ENCODE measurements around the gene VPS9D1.
"Not testable (repeated sequence)": the region's sequence is repeated elsewhere in the genome, so short reads cannot be mapped to it uniquely, and the experiment has no call there.

Gene VPS9D1

DNA sequence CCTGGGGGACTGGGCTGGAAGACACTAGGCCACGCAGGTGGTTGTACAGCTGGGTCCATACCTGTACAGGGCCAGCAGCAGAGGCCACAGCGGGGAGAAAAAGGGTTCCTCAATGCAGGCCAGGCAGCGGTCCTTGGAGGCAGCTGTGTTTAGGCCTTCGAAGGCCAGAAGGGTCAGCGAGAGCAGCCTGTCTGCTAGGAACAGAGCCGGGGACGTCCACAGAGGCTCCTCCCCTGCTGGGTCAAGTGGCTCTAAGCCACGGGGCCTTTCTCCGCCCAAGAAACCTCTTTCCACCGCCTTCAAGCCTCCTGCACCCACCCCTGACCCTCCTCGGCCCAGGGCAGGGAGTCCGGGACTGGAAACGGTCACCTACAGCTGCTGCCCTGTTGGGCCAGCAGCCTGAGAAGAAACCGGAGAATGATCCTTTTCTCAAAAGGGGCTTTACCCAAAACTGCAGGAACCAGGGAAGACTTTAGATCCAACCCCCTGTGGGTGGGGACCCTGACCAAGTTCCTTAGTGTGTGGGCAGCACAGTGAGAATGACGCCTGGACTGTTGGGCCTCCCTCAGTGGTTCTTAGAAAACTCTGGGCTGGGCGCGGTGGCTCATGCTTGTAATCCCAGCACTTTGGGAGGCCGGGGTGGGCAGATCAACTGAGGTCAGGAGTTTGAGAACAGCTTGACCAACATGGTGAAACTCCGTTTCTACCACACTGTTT lies 10.8 kb downstream of the VPS9D1 start:
- DNase-seq (ENCODE audit: low spot score): no peak

DNA sequence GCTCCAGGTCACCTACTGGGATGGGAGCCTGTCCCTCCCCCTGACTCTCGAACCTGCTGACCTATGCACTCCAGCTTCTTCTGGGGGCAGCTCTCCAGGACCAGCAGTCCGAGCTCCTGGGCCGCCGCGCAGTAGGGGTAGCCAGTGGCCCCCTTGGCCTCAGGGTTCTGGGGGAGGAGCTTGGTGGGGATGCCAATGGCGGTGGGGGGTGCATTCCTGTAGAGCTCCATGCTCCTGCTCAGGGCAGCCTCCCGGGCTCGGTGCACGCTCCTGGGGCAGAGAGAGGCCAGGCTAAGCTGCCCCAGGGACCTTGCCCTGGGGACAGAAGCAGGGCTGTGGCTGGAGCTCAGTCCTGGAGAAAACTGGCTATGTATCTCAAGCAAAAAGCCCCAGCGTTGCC lies 11.5 kb downstream of the VPS9D1 start:
- no peak for DNase-seq (ENCODE audit: low spot score)

DNA sequence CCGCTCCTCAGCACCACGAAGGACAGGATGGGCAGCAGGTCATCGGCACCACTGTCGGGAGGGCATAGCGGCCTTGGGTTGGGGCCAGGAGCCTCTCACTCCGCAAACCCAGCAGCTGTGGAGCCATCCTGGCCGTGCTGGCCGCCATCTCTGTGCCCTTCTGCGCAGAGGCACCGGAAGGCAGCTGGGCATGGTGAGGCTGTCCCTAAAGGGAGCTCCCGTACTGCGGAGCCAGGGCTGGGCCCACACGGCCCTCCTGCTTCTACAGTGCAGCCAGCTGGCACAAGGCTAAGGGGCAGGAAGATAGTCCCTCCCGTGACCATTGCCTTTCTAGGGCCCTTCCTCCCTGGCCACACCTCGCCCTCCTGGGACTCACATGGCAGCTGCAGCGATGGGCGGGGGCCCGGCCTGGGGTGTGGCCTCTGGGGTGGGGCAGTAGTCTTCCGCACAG lies 12.2 kb downstream of the VPS9D1 start:
- DNase-seq (ENCODE audit: low spot score): no peak

DNA sequence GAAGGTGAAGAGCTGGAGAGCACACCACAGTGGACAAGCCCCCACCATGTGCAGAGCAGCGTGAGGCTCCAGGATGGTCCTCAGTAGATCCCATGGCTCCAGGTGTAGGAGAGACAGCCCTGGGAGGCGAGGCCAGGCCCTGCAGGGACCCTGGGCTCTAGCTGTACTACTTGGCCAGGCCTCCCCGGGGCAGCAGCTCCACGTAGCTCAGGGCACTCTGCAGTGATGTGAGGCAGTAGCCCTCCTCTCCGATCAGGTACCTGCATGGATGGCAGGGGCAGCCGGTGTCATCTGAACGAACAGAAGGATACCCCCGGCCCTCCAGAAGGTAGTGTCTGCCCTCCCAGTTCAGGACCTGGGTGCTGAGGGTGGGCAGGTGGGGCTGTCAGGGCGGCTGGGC lies 13.0 kb downstream of the VPS9D1 start:
- DNase-seq (ENCODE audit: low spot score): no peak

DNA sequence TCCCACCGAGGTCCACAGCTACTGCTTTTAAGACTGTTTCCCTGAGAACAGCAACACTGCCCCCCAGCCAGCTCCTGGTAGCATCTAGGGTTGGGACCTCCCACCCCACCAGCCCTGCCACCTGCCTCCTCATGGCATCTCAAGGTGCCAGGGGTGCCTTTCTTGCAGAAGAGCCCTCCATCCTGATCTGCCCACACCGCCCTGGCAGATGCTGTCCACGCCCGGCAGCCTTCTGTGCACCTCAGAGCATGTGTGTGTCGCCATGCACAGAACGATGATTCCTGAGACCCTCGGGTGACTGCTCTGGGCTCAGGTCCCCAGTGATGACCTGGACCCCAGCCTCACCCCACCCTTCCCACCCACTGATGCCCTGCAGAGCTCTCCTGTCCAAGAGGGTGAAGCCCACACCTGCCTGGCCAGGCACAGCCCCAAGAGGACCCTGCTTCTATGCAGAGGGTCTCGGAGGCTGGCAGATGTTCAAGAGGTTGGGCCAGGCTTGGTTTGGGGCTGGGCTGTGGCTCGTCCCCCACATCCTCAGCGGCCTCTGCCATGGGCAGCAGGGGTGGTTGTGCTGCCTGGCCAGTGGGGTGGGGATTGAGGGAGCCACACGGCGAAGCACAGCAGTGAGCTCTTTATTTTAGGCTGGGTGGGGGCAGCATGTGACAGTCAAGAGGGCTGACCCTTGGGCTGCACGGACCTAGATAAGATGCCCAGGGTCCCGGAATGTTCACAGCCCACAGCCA lies 14.0 kb downstream of the VPS9D1 start:
- DNase-seq (ENCODE audit: low spot score): no peak

DNA sequence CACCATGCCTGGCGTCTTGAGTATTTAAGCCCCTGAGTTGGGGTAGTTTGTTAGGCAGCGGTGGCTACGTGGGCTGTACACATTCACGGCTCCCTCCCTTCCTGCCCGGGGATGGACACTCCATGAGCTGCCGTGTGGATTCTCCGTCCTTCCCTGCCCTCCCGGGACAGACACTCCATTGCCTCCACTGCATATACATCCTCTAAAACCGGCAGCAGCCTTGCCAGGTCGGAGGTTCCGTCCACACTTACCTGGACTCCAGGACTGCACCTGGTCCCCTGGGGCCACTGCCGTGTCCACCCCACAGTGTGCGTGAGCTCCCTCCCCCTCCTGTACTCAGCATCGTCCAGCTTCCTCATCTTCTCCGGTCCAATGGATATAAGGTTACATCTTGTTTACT lies 15.7 kb downstream of the VPS9D1 start:
- DNase-seq (ENCODE audit: low spot score): no peak

DNA sequence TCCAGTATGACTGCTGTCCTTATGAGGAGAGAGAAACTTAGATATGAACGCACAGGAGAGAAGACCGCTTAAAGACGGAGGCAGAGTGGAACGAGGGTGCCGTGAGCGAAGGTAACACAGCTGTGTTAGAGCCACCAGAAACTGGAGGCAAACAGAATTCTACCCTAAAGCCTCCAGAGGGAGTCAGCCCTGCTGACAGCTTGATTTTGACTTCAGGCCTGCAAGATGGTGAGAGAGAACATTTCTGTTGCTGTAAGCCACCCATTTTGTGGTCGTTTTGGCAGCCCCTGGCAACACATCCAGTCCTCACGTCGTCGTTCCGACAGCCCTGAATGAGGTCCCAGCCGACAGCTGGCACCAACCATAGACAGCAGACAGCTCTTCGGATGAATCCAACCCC lies 16.4 kb downstream of the VPS9D1 start:
- DNase-seq (ENCODE audit: low spot score): no peak

DNA sequence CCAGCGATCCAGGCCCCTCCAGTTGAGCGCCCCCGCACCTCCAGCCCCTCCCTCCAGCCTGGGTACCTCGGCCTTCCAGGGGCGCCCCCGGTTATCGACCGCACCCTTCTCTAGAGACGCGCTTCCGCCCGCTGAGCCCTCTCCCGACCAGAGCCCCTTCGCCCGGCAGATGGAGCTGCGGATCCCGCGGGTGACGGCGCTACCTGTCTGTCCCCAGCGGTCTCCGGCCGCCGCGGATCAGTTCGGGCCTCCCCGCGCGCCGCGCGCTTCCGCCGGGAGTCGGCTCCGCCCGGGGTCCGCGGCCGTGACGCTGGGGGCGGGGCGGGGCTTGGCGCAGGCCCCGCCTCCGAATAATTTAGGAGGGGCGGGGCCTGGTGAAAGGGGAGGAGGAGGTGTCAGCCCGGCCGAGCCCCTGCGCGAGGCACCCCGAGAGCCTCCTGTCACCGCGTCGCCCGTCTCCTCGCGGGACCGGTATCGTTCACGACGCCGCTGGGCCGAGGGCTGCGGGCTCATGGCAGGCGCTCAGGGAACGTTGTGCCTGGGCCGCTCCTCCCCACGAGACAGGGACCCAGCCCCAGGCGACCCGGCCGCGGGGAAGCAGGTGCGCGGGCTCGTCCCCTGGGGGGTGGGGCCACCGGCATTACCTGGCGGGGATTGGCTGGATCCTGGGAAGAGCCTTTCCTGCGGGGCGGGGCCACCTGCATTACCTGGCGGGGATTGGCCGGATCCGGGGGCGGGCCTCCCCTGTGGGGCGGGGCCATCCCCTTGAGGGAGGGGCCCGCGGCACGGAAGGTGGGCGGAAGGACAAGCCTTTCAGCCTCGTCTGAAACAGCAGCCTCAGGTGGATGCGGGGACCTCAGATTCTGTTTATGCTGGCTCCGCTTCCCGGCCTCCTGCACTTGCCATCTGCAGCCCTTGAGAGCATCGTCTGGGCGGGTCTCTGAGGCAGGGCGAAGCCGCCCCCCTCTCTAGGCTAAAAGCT lies 19.0 kb downstream of the VPS9D1 start, which contains the start of gene SPATA2L:
SPATA2L (minus strand) TSS at position 281 of the 982 bp plus-strand sequence. CDS start 473 bp downstream, outside the sequence.
- DNase-seq (ENCODE audit: low spot score): peak; percentile 97

DNA sequence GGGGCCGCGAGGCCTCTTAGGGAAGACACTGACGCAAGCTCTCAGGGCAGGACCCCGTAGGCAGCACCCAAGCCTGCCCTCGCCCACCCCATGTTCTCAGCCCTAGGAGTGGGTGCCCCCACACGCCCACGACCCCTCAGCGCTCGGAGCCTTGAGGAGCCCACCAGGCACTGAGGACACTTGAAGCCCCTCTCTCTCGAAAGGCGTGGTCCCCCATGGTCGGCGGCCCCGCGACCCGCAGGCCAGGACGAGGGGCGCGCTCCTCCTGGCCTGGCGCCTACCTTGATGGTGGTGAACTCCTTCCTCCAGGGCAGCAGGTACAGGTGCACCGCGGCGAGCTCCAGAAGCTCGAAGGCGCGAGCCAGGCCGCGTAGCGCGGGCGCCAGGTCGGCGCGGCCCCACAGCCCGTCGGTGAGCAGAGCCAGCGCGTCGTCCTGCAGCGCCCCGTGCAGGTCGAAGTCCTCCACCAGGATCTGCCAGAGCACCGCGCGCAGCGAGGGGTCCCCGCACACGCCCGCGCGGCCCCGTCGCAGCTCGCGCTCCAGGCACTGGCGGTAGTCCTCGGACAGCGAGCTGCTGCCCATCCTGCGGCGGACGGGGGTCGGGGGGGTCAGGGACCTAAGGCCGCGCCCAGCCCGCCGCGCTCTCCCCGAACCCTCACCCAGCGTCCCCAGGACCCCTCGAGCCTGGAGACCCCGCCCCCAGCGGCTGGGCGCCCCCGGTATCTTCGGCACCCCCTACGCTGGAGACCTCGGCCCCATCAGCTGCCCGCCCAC lies 19.9 kb downstream of the VPS9D1 start:
- DNase-seq (ENCODE audit: low spot score): peak; percentile 47

DNA sequence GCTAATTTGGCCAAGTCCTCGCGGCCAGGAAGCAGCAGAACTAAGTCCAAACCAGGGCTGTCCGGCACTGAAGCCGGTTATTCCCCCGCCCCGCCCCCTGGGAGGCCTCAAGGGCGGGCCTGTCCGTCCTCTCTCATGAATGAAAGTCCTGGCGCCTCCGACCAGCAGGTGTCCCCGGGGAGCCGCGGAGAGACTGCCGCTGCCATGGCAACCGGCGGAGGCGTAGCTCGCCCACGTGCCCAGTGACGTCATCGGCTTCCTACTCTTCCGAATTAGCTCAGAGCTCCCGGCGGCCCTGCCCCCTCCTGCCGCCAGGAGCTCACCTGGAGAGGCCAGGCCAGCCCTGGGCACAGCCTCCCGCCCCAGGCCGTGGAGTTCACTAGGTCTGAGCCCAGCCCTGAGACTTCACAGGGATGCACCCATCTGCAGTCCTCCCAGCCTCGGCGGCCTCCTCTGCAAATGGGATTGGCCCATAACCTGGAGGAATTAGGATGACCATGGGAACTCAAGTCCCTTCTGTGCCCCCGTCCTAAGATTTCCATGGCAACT lies 20.5 kb downstream of the VPS9D1 start:
- peak; percentile 99 for DNase-seq (ENCODE audit: low spot score)

DNA sequence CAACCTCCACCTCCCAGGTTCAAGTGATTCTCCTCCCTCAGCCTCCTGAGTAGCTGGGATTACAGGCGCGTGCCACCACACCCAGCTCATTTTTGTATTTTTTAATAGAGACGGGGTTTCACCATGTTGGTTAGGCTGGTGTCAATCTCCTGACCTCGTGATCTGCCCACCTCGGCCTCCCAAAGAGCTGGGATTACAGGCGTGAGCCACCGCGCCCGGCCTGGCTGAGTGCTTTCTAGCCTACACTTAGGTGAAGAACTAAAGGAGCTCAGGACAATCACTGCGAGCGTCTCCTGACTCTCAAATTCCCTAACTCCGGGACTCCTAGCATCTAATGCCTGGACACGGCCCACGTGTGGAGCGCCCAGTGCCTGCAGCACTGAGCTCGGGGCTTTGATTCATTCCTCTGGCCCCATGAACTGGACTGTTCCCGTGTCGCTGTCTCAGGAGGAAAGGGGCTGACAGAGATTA lies 21.0 kb downstream of the VPS9D1 start:
- not testable (repeated sequence) for DNase-seq (ENCODE audit: low spot score)

DNA sequence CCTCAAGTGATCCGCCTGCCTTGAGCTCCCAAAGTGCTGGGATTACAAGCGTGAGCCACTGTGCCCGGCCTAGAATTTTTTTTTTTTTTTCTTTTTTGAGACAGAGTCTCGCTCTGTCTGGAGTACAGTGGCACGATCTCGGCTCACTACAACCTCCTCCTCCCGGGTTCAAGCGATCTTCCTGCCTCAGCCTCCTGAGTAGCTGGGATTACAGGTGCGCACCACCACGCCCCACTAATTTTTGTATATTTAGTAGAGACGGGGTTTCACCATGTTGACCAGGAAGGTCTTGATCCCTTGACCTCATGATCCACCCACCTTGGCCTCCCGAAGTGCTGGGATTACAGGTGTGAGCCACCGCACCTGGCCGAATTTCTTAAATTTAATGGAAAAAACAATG lies 22.0 kb downstream of the VPS9D1 start:
- not testable (repeated sequence) for DNase-seq (ENCODE audit: low spot score)

DNA sequence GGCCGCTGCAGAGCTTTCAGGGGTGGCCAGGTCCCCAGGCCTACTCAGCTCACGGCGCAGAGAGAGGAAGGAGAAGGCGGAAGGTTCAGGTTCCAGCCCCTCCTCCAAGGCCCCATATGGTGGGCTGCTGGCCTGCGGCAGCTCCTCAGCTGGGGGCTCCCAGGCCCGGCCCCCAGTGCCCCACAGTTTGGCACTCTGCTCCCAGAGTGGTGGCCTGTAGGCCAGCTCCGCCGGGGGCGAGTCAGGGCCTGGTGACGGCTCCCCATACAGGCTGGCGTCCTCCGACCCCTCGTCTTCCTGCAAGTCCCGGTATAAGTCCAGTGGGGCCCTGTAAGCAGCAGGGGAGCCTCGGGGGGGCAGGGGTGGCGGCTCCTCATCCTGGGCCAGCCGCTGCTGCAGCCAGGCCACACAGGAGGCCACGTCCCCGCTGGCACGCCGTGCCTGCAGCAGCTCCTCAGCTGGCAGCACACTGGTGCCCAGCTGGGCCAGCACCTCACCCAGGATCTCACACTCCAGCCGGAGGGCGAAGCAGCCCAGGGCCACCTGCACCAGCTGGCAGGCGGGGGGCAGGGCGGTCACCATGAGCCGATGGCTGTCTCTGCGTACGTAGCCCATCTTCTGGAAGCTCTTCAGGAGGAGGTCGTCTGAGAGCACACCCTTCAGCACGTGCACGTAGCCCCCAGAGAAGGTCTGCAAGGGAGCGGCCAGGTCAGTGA lies 22.9 kb downstream of the VPS9D1 start:
- peak; percentile 18 for DNase-seq (ENCODE audit: low spot score)

DNA sequence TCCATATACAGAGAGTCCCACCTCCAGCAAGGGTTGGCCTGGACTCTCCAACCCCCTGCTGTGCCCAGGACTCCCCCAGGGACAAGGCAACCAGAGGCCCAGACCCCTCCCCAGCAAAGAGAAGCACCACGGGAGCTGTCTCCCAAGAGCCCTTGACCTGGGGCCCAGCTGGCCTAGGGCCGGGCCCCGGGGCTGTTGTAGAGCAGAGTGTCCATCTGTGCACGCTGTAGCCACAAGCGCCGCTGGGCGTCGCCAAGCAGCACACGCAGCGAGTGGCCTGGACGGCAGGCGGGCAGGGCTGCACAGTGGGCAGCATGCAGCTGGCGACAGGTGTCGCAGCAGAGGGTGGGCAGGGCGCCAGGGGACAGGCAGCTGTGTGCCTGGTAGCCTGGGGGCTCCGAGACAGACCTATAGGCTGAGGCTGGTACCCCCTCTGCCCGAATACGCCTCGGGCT lies 23.5 kb downstream of the VPS9D1 start:
- peak; percentile 23 for DNase-seq (ENCODE audit: low spot score)

DNA sequence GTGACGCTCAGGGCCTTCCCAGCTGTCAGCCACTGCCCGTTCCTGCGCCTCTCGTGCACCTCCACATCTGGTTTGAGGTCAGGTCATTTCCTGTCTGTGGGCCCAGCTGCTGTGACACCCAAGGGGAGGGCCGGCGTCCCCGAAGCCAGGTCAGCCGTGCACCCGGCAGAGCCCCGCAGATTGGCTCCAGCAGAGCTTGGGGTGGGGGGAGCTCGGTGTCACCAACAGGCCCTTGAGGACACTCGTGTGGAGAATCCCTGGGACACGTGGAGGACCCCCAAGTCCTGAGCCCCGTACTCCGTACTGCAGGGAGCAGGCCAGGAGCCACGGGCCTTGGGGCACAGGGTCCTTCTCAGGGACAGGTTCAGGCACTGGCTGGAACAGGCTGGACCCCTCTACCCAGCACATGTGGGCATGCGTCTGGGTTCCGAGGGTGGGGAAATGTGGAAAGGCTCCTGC lies 24.0 kb downstream of the VPS9D1 start:
- DNase-seq (ENCODE audit: low spot score): no peak

DNA sequence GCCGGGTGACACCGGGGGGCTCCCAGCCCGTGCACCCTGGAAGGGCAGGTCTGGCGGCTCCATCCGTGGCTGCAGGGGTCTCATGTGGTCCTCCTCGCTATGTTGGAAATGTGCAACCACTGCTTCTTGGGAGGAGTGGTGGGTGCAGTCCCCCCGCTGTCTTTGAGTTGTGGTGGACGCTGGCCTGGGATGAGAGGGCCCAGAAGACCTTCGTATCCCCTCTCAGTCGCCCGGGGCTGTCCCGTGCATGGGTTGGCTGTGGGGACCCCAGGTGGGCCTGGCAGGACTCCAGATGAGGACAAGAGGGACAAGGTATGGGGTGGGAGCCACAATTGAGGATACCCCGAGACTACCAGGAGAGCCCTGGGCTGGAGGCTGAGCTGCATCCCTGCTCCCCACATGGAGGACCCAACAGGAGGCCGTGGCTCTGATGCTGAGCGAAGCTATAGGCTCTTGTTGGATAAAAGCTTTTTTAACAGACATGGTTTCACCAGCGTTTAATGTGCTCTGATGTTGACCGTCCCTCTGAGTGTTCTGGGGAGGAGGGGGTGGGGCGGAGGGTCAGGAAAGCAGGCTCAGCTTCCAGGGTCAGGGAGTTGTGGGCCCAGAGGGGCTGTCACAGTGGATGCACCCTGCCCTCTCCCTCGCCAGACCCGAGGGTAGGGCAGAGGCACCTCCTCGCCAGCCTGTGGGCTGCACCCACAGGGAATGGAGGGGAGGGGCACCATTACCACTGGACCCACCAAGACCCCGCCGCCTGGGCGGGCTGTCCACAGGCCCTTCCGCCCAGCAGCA lies 24.6 kb downstream of the VPS9D1 start:
- no peak for DNase-seq (ENCODE audit: low spot score)

DNA sequence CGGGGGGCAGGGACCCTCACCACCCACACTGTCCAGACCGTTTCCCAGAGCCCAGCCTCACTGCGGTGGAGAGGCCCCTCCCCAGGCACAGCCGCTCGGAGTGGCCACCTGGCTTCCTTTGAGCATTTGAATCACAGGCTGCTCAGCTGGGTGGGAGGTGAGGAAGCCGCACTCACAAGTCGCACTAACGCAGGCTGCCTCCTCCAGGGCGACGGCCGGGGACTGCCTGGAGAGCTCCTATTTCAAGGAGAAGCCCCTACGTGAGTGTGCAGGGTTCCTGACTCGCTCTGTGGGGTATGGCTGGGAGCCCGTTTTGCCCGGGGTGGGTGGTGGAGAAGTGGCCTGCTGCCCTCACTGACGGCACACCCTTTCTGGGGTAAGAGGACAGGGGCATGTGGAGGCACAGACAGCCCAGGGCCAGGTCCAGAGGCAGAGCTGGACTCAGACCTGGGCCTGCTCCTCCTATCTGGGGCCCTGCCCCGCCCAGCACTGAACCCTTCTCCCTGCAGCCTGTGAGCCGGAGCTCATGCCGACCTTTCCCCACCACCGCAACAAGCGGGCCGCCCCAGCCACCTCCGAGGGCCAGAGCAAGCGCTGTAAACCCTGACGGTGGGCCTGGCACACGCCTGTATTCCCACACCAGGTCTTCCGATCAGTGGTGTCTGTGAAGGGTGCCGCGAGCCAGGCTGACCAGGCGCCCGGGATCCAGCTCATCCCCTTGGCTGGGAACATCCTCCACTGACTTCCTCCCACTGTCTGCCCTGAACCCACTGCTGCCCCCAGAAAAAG lies 25.4 kb downstream of the VPS9D1 start:
- DNase-seq (ENCODE audit: low spot score): no peak

DNA sequence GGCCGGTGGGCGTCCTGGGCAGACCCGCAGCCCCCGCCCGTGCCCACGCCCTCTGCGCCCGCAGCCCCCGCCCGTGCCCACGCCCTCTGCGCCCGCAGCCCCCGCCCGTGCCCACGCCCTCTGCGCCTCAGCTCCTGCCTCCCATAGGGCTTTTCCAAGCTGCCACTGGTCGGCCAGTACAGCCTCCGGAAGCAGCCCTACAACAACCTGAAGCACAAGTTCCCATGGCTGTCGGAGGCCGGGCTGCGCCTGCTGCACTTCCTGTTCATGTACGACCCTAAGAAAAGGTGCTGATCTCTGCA lies 26.0 kb downstream of the VPS9D1 start:
- not testable (repeated sequence) for DNase-seq (ENCODE audit: low spot score)

Data from SK-N-DZ (cell line).